ACC112 (cell line): Measurements from ENCODE around the gene CPTP.

Source experiments
- H2AFZ ChIP-seq: fragments of 200-600 bp; sonication (generic); one replicate; pipeline ENCODE4 v1.6.0; 2017; ENCODE audit warnings: antibody characterized with exemption, low read length; ENCODE audit not compliant: unreplicated experiment
- H3K27ac ChIP-seq: fragments of 200-600 bp; sonication (generic); 2 replicates; pipeline ENCODE4 v1.5.1; 2014; ENCODE audit warnings: low read depth, mild to moderate bottlenecking, antibody characterized with exemption, low read length, moderate library complexity
- H3K27me3 ChIP-seq: fragments of 200-600 bp; sonication (generic); 2 replicates; pipeline ENCODE4 v1.6.1; 2014; ENCODE audit warnings: mild to moderate bottlenecking, antibody characterized with exemption, low read length, moderate library complexity, mixed read lengths; ENCODE audit not compliant: insufficient read depth
- H3K36me3 ChIP-seq: fragments of 200-600 bp; sonication (generic); 2 replicates; pipeline ENCODE4 v1.6.1; 2016; ENCODE audit warnings: mild to moderate bottlenecking, antibody characterized with exemption, low read length, moderate library complexity, mixed read lengths; ENCODE audit not compliant: insufficient read depth
- H3K4me1 ChIP-seq: fragments of 200-600 bp; sonication (generic); one replicate; pipeline ENCODE4 v1.6.1; 2016; ENCODE audit warnings: low read length, mixed read lengths; ENCODE audit not compliant: insufficient read depth, unreplicated experiment, control insufficient read depth
- H3K4me3 ChIP-seq: fragments of 200-600 bp; sonication (generic); 2 replicates; pipeline ENCODE4 v1.5.1; 2014; ENCODE audit warnings: mild to moderate bottlenecking, low read depth, low read length
- H3K79me2 ChIP-seq: fragments of 200-600 bp; sonication (generic); one replicate; pipeline ENCODE4 v1.6.0; 2016; ENCODE audit warnings: low read length; ENCODE audit not compliant: control insufficient read depth, unreplicated experiment, insufficient read depth

The CPTP gene

DNA sequence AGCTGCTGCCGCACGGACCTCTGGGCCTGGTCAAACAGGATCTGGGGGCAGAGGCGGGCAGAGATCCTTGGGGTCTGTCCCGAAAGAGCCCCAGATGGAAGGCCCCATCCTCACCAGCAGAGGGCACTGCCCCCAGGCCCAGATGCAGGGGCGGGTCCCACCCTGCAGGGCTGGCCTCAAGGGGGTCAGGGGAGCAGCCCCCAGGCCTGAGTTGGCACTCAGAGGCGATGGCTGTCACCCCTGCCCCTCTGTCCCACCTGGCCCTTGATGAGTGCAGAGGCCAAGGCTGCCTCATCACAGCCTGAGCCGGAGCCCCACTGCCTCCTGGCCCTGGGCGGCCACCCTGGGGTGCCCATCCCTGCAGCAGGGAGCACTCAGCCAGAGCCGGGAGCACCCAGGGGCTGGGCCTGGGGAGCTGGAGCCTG is 22.6 kb upstream of the CPTP start:
- H2AFZ ChIP-seq, result no peak overlapping the region
- H3K4me3 ChIP-seq, result no peak overlapping the region
- H3K36me3 ChIP-seq, result no peaks in the 10 kb centered on the region
- no peaks in the 10 kb centered on the region for H3K27me3 ChIP-seq
- H3K4me1 ChIP-seq, result peaks cover 27% of the 10 kb centered on the region
- peaks cover 29% of the 10 kb centered on the region for H3K79me2 ChIP-seq
- no peak overlapping the region for H3K27ac ChIP-seq

DNA sequence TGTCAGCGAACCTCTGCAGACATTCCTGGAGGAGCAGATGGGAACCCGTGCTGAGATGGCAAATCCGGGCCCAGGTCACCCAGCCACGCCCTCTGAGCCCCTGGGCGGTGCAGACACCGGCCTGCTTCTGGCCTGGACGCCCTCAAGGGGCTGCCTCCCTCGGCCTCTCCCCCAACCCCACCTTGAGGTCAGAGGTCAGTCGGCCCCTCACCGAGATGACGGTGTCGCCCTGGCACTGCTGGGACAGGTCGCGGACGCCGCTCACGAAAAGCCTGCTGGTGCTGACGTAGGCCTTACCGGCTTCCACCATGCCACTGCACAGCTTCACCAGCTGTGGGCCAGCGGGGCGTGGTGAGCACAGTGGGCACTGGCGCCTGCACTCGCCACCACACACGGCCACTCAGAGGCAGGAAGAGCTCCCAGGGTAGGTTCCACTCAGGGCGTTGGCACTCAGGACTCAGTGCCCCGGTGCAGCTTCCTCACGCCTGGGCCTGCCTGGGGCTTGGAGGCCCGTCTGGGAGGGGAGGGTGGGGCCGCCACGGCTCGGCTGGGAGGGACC is 21.6 kb upstream of the CPTP start:
- peaks cover 28% of the 10 kb centered on the region for H3K4me1 ChIP-seq
- H2AFZ ChIP-seq, result no peak overlapping the region
- no peak overlapping the region for H3K27ac ChIP-seq

DNA sequence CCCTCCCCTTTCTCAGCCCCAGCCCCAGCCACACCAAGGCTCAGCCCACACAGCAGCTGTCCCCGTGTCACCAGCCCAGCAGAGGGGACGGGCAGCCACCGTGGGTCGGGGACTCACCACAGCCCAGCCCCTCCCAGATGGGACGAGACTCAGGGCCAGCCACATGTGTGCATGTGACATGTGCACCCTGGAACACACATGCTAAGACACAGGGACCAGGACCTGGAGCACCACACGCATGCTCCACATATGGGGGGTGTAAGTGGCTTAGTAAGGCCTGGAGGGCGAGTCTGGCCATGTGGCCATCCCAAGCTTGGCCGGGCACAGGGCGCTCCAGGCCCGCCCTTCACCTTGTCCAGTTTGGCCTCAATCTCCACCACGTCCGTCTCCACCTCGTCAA is 20.9 kb upstream of the CPTP start:
- peaks cover 28% of the 10 kb centered on the region for H3K4me1 ChIP-seq
- H2AFZ ChIP-seq, result no peak overlapping the region
- no peak overlapping the region for H3K4me3 ChIP-seq
- peaks cover 31% of the 10 kb centered on the region for H3K79me2 ChIP-seq
- H3K27ac ChIP-seq, result no peak overlapping the region
- H3K36me3 ChIP-seq, result no peaks in the 10 kb centered on the region
- no peaks in the 10 kb centered on the region for H3K27me3 ChIP-seq

More for the DNA sequence above, 21.6 kb upstream of the CPTP start:
- Histone ChIP-seq H3K79me2 (peaks cover 31% of the 10 kb centered on the region), H3K36me3 (no peaks in the 10 kb centered on the region), H3K4me3 (no peak overlapping the region), H3K27me3 (no peaks in the 10 kb centered on the region)

- no peaks in the 10 kb centered on the region for H3K36me3 ChIP-seq
- peak overlapping the region; percentile 99 for H3K4me3 ChIP-seq
- H3K27me3 ChIP-seq, result no peaks in the 10 kb centered on the region
- H3K27ac ChIP-seq, result peak overlapping the region; percentile 57; the same call in 1 of the 2 replicates
- peak overlapping the region; percentile 25 for H2AFZ ChIP-seq
- H3K79me2 ChIP-seq, result peaks cover 38% of the 10 kb centered on the region
- H3K4me1 ChIP-seq, result peaks cover 33% of the 10 kb centered on the region
These were observed 20.0 kb upstream of the CPTP start for GRCh38 chr1:1304331-1305299.

DNA sequence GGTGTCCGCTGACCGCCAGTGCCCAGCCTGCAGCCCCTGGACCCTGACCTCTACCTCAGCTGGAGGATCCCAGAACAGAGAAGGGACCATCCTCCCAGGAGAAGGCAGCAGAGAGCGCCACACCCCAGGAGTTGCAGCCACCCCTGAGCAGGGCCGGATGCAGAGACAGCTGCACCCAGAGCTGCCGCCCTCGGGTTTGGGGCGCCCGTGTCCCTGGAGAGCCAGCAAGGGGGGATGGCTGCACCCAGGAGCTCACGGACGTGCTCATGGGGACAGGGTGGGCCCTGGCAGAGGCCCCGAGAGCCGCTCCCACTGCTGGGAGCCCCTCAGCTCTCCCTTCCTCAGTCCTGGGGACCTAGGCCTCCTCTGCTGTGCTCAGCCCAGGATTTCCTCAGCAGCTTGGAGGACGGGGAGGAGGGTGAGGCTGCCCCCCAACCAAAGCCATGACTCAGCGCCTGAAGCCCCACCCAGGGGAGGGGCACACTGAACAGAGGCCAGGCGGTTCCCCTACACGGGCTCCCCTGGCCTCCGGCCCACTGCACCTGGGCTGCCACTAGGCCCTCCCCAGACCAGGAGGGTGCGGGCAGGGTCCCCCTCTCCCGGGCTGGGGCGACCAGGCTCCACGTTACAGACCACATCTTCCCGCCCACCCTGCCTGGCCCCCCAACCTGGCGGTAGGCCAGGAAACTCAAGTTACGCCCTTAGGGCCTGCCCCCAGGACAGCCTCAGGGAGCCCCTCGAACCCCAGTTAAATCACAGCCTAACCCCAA is 19.1 kb upstream of the CPTP start:
- Histone ChIP-seq H3K4me3 (peak overlapping the region; percentile 99), H3K27ac (peak overlapping the region; percentile 57), H3K36me3 (no peaks in the 10 kb centered on the region), H3K79me2 (peaks cover 40% of the 10 kb centered on the region), H3K4me1 (peaks cover 37% of the 10 kb centered on the region), H3K27me3 (no peaks in the 10 kb centered on the region), H2AFZ (no peak overlapping the region)

DNA sequence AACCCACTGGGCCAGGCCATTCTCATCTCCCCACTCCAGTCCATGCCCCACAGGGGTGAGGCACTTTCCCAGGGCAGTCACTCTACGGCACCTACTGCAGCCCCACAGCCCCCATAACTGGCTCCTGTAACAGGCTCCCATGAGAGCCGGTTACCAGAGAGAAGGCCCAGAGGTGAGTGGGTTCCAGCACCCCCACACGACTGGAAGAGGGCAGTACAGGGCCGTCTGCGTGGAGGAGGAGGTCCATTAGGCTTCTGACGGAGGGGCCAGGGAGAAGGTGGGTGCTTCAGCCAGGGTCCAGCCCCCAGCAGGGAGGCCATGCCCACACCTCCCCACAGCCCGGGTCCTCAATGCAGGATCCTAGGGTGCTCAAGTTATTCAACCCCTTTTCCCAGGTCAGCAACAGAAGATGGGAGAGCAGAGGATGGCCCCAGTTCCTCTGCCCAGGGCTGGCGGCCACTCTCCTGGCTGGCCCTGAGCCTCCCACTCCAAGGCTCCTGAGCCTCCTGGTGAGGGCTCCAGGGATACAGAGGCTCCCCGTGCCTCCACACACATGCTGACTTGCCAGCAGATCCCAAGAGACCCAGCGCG is 18.4 kb upstream of the CPTP start:
- H3K4me3 ChIP-seq, result peak overlapping the region; percentile 99
- peaks cover 40% of the 10 kb centered on the region for H3K79me2 ChIP-seq
- H3K4me1 ChIP-seq, result peaks cover 37% of the 10 kb centered on the region
- no peak overlapping the region for H2AFZ ChIP-seq
- no peaks in the 10 kb centered on the region for H3K36me3 ChIP-seq
- peak overlapping the region; percentile 57 for H3K27ac ChIP-seq
- no peaks in the 10 kb centered on the region for H3K27me3 ChIP-seq

DNA sequence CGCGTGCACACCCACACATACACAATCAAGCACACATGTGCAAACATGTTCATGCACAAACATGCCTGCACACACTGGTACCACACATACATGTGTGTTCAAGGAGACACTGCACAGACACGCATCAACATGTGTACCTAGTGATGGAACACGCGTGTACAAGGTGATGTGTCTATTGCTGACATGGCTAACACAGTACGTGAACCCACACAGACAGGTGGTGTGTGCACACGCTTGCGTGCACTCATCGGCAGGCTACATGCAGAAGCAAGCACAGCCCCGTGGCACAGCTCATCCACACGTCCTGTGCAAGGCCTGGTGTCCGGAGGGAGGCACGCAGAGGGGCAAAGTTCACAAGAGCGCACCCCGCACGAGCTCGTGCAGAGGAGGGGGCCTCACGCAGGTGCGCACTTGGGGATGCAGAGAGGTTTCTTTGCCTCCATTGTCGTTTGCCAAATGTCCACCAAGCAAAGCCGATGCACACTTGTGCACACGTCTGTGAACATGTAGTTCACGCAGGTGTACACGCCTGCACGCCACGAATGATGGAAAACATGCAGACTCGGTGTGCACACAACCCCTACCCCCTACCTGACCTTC is 17.8 kb upstream of the CPTP start:
- Histone ChIP-seq H3K4me3 (peak overlapping the region; percentile 99), H3K27ac (no peak overlapping the region), H3K4me1 (peaks cover 37% of the 10 kb centered on the region), H3K79me2 (peaks cover 40% of the 10 kb centered on the region), H3K27me3 (no peaks in the 10 kb centered on the region), H3K36me3 (0 out of 2 replicates have a peak, but pooled peaks cover 4% of the 10 kb centered on the region), H2AFZ (peak overlapping the region; percentile 69)

- H2AFZ ChIP-seq, result peak overlapping the region; percentile 69
- 0 out of 2 replicates have a peak, but pooled peaks cover 4% of the 10 kb centered on the region for H3K36me3 ChIP-seq
- peaks cover 37% of the 10 kb centered on the region for H3K4me1 ChIP-seq
- peak overlapping the region; percentile 99 for H3K4me3 ChIP-seq
- H3K79me2 ChIP-seq, result peaks cover 40% of the 10 kb centered on the region
- no peaks in the 10 kb centered on the region for H3K27me3 ChIP-seq
- H3K27ac ChIP-seq, result peak overlapping the region; percentile 54; the same call in 1 of the 2 replicates
These were observed 17.2 kb upstream of the CPTP start for GRCh38 chr1:1307261-1307922.

DNA sequence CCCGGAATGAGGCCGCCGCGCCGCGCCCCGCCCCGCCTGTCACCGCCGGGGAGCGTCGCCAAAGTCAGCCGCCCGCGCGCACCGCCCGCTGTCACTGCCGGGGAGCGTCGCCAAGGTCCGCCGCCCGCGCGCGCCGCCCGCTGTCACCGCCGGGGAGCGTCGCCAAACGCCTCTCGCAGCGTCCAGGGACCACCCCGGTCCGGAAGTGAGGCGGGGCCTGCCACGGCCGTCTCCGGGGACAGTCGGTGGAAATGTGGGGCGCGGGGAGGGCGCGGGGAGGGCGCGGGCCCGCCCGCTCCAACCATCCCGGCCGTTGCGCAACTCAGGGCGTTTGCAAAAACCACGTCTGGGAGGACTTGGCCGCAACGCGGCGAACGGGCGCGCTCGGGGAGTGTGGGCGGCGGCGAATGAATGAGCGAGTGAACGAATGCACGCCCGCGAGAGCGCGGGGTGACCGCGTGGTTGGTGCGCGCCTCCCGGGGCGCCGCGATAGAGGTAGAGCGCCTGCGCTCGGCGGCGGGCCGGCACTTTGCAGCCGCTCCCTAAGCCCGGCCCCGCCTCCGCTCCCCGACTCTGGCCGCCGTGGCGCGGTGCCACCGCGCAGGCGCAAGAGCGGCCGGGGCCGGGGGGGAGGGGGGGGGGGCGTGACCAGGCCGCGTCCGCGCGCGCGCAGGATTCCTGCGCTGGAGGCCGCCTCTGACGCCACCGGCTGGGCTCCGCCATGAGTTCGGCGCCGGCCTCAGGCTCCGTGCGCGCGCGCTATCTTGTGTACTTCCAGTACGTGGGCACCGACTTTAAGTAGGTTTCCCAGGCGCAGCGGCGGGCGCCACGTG is 16.5 kb upstream of the CPTP start, which contains the start of the genes ACAP3 and PUSL1:
ACAP3 (minus strand) TSS at position 8 of the 833 bp plus-strand sequence. CDS start 115 bp downstream, outside the sequence.
PUSL1 (plus strand) TSS at position 675 of the 833 bp plus-strand sequence; CDS start at position 722, 47 bp downstream.
- Histone ChIP-seq H3K27me3 (no peaks in the 10 kb centered on the region), H3K4me3 (peak within 1 kb of the TSS; percentile 99), H2AFZ (peak within 1 kb of the TSS; percentile 76), H3K4me1 (peaks cover 37% of the 10 kb centered on the region), H3K27ac (peak within 1 kb of the TSS; percentile 83), H3K79me2 (peaks cover 38% of the 10 kb centered on the region), H3K36me3 (peaks cover 5% of the 10 kb centered on the region; the same call in 1 of the 2 replicates)
